Stimulated activated CD4-positive, alpha-beta T cell treated with anti-CD3 and anti-CD28 coated beads, Interleukin-4, amount 100 ng/mL, for 24 hours (primary cell): Measurements from ENCODE around the gene PLK5.

Experiments used
- DNase-seq: peaks from one replicate; pipeline ENCODE4 v3.0.0-alpha.2; 2020

The PLK5 gene

GRCh38 chr19:1556390-1557070 is 32.7 kb downstream of the PLK5 start:
- no peak for DNase-seq

- DNase-seq, result no peak
Observed at GRCh38 chr19:1558552-1558951, 34.7 kb downstream of the PLK5 start.

- DNase-seq, result no peak
Observed at GRCh38 chr19:1560286-1560882, 36.5 kb downstream of the PLK5 start.

- no peak for DNase-seq
Observed at GRCh38 chr19:1561236-1561842, 37.5 kb downstream of the PLK5 start.

- DNase-seq, result no peak
Observed at GRCh38 chr19:1563251-1563650, 39.4 kb downstream of the PLK5 start.

GRCh38 chr19:1566392-1567115 is 42.7 kb downstream of the PLK5 start:
- no peak for DNase-seq

GRCh38 chr19:1567116-1567847 is 43.4 kb downstream of the PLK5 start:
- DNase-seq, result no peak

- DNase-seq, result no peak
Observed at GRCh38 chr19:1567848-1568227, 44.0 kb downstream of the PLK5 start.

GRCh38 chr19:1568320-1569019 is 44.6 kb downstream of the PLK5 start, which contains the start of gene MEX3D:
TSS of gene MEX3D (minus strand) at chr19:1568325. CDS start at chr19:1568058, 267 bp downstream.
- DNase-seq, result peak; percentile 77

GRCh38 chr19:1569997-1570396 is 46.1 kb downstream of the PLK5 start:
- DNase-seq, result no peak

- no peak for DNase-seq
Observed at GRCh38 chr19:1570836-1571235, 47.0 kb downstream of the PLK5 start.

- no peak for DNase-seq
Observed at GRCh38 chr19:1571358-1571757, 47.5 kb downstream of the PLK5 start.

GRCh38 chr19:1572795-1573194 is 48.9 kb downstream of the PLK5 start:
- no peak for DNase-seq

- DNase-seq, result no peak
Observed at GRCh38 chr19:1574354-1575136, 50.7 kb downstream of the PLK5 start.

- no peak for DNase-seq
Observed at GRCh38 chr19:1575323-1576241, 51.7 kb downstream of the PLK5 start.

GRCh38 chr19:1576242-1577089 is 52.6 kb downstream of the PLK5 start:
- DNase-seq, result no peak

GRCh38 chr19:1577090-1577928 is 53.4 kb downstream of the PLK5 start:
- no peak for DNase-seq

- no peak for DNase-seq
Observed at GRCh38 chr19:1577929-1578618, 54.2 kb downstream of the PLK5 start.
